Loucy (cell line): ENCODE results near the gene KLHL4.

Source experiments
- H2AFZ ChIP-seq: fragments of 200-600 bp; sonication (generic); 2 replicates; pipeline ENCODE4 v1.6.0; 2016; ENCODE audit warnings: antibody characterized with exemption, mild to moderate bottlenecking, low read length, moderate library complexity
- H3F3A ChIP-seq: fragments of 200-600 bp; 2 replicates; pipeline ENCODE4 v1.6.0; 2016; ENCODE audit warnings: antibody characterized with exemption, low read depth, mild to moderate bottlenecking
- H3K27me3 ChIP-seq: fragments of 200-600 bp; sonication (generic); 2 replicates; pipeline ENCODE4 v1.6.1; 2014; ENCODE audit warnings: low read length, mild to moderate bottlenecking; ENCODE audit not compliant: insufficient read depth, poor library complexity, severe bottlenecking
- H3K36me3 ChIP-seq: fragments of 200-600 bp; sonication (generic); 2 replicates; pipeline ENCODE4 v1.6.1; 2016; ENCODE audit warnings: low read length; ENCODE audit not compliant: insufficient read depth
- H3K4me1 ChIP-seq: fragments of 200-600 bp; sonication (generic); 2 replicates; pipeline ENCODE4 v1.5.1; 2014; ENCODE audit warnings: low read length, mild to moderate bottlenecking; ENCODE audit not compliant: insufficient read depth, poor library complexity, severe bottlenecking
- H3K4me2 ChIP-seq: fragments of 200-600 bp; sonication (generic); 2 replicates; pipeline ENCODE4 v1.6.0; 2014; ENCODE audit warnings: antibody characterized with exemption, low read length, low read depth, mild to moderate bottlenecking; ENCODE audit not compliant: poor library complexity, severe bottlenecking
- H3K4me3 ChIP-seq: fragments of 200-600 bp; sonication (generic); 2 replicates; pipeline ENCODE4 v1.5.1; 2014; ENCODE audit warnings: low read length, mild to moderate bottlenecking, mixed read lengths; ENCODE audit not compliant: poor library complexity, severe bottlenecking
- H3K79me2 ChIP-seq: fragments of 200-600 bp; sonication (generic); 2 replicates; pipeline ENCODE4 v1.6.1; 2014; ENCODE audit warnings: low read length; ENCODE audit not compliant: insufficient read depth
- H3K9ac ChIP-seq: fragments of 200-600 bp; sonication (generic); 2 replicates; pipeline ENCODE4 v1.6.0; 2014; ENCODE audit warnings: mild to moderate bottlenecking, low read depth, low read length, moderate library complexity; ENCODE audit not compliant: poor library complexity, severe bottlenecking
- H3K9me2 ChIP-seq: fragments of 200-600 bp; sonication (generic); replicated peaks from 2 replicates; pipeline ENCODE4 v1.6.1; 2016; ENCODE audit warnings: low read depth, low read length, mixed read lengths
- H3K9me3 ChIP-seq: fragments of 200-600 bp; sonication (generic); 2 replicates; pipeline ENCODE4 v1.6.1; 2014; ENCODE audit warnings: mild to moderate bottlenecking, antibody characterized with exemption, low read length, low read depth; ENCODE audit not compliant: insufficient read depth
- H4K20me1 ChIP-seq: fragments of 200-600 bp; sonication (generic); 2 replicates; pipeline ENCODE4 v1.6.0; 2014; ENCODE audit warnings: antibody characterized with exemption, low read length, mild to moderate bottlenecking; ENCODE audit not compliant: insufficient read depth, poor library complexity, severe bottlenecking
- EZH2phosphoT487 ChIP-seq: fragments of 200-600 bp; IDR thresholded peaks from 2 replicates; pipeline ENCODE4 v1.6.1; 2018; ENCODE audit warnings: antibody characterized with exemption, mild to moderate bottlenecking, moderate library complexity, borderline replicate concordance
- TF ChIP-seq, protein P1 (sequence below): fragments of 200-600 bp; sonication (generic); conservative IDR thresholded peaks from 2 replicates; pipeline ENCODE4 v1.5.1; 2014; ENCODE audit warnings: mild to moderate bottlenecking, antibody characterized with exemption, low read length

Gene KLHL4

GRCh38 chrX:87518504-87518903 is 902 bp downstream of the KLHL4 start:
- Histone ChIP-seq H3K9me2 (no peaks in the 10 kb centered on the region), H3K79me2 (no peaks in the 10 kb centered on the region), H3K27me3 (no peaks in the 10 kb centered on the region), H3K4me3 (no peak overlapping the region), H3K9me3 (no peaks in the 10 kb centered on the region), H3K4me2 (no peak overlapping the region), H4K20me1 (no peaks in the 10 kb centered on the region), H3K4me1 (no peaks in the 10 kb centered on the region), H3F3A (no peaks in the 10 kb centered on the region), H3K9ac (no peak overlapping the region), H3K36me3 (no peaks in the 10 kb centered on the region), H2AFZ (no peak overlapping the region)
- TF ChIP-seq, protein P1, sequence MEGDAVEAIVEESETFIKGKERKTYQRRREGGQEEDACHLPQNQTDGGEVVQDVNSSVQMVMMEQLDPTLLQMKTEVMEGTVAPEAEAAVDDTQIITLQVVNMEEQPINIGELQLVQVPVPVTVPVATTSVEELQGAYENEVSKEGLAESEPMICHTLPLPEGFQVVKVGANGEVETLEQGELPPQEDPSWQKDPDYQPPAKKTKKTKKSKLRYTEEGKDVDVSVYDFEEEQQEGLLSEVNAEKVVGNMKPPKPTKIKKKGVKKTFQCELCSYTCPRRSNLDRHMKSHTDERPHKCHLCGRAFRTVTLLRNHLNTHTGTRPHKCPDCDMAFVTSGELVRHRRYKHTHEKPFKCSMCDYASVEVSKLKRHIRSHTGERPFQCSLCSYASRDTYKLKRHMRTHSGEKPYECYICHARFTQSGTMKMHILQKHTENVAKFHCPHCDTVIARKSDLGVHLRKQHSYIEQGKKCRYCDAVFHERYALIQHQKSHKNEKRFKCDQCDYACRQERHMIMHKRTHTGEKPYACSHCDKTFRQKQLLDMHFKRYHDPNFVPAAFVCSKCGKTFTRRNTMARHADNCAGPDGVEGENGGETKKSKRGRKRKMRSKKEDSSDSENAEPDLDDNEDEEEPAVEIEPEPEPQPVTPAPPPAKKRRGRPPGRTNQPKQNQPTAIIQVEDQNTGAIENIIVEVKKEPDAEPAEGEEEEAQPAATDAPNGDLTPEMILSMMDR, result no peak
- no peak for TF ChIP-seq EZH2phosphoT487

GRCh38 chrX:87525771-87526229 is 8.2 kb downstream of the KLHL4 start:
- H3F3A ChIP-seq, result no peaks in the 10 kb centered on the region
- no peak overlapping the region for H2AFZ ChIP-seq
- no peak overlapping the region for H3K4me2 ChIP-seq
- no peak overlapping the region for H3K4me3 ChIP-seq
- H3K9me2 ChIP-seq, result no peaks in the 10 kb centered on the region
- H3K9ac ChIP-seq, result no peak overlapping the region
- H3K36me3 ChIP-seq, result no peaks in the 10 kb centered on the region
- H3K27me3 ChIP-seq, result no peaks in the 10 kb centered on the region
- H3K79me2 ChIP-seq, result no peaks in the 10 kb centered on the region
- H3K4me1 ChIP-seq, result no peaks in the 10 kb centered on the region
- TF ChIP-seq, protein P1, result no peak
- TF ChIP-seq EZH2phosphoT487, result no peak
- H4K20me1 ChIP-seq, result no peaks in the 10 kb centered on the region
- H3K9me3 ChIP-seq, result no peaks in the 10 kb centered on the region

DNA sequence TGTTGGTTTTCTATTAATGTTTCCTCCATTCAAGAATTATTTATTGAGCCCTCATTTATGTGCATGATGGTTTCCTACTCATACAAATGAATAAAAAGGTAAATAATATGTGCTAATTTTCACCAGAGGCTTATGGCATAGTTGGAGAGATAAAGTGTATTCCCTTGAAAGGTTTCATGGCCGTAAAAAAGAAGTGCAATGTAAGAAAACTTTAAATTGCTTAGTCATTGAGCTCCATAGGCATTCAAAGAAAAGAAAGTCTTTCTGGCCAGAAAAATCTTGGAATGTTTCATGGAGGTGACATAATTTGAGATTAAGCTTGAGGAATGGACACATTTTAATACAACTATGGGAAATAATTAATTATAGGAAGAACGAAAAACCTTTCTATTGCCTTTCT is 8.7 kb downstream of the KLHL4 start:
- TF ChIP-seq, protein P1, result no peak
- no peak for TF ChIP-seq EZH2phosphoT487
- H4K20me1 ChIP-seq, result no peaks in the 10 kb centered on the region
- H3K9me3 ChIP-seq, result no peaks in the 10 kb centered on the region
- H3K79me2 ChIP-seq, result no peaks in the 10 kb centered on the region
- H3K4me1 ChIP-seq, result no peaks in the 10 kb centered on the region
- no peaks in the 10 kb centered on the region for H3K36me3 ChIP-seq
- H3K27me3 ChIP-seq, result no peaks in the 10 kb centered on the region
- H2AFZ ChIP-seq, result no peak overlapping the region
- H3K9me2 ChIP-seq, result no peaks in the 10 kb centered on the region
- H3K4me2 ChIP-seq, result no peak overlapping the region
- no peak overlapping the region for H3K9ac ChIP-seq
- no peaks in the 10 kb centered on the region for H3F3A ChIP-seq
- no peak overlapping the region for H3K4me3 ChIP-seq
